HG02840 (cell line): ENCODE measurements around the gene CSN2.
"Not testable (repeated sequence)": the region's sequence is repeated elsewhere in the genome, so short reads cannot be mapped to it uniquely, and the experiment has no call there.

Experiments
- ATAC-seq: cut with Tn5 transposase; IDR thresholded peaks from one replicate; pipeline ENCODE4 v1.9.1; 2021; ENCODE audit warnings: mild to moderate bottlenecking, moderate library complexity, moderate number of reproducible peaks; ENCODE audit not compliant: unreplicated experiment, low FRiP score

Gene CSN2, protein sequence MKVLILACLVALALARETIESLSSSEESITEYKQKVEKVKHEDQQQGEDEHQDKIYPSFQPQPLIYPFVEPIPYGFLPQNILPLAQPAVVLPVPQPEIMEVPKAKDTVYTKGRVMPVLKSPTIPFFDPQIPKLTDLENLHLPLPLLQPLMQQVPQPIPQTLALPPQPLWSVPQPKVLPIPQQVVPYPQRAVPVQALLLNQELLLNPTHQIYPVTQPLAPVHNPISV

DNA sequence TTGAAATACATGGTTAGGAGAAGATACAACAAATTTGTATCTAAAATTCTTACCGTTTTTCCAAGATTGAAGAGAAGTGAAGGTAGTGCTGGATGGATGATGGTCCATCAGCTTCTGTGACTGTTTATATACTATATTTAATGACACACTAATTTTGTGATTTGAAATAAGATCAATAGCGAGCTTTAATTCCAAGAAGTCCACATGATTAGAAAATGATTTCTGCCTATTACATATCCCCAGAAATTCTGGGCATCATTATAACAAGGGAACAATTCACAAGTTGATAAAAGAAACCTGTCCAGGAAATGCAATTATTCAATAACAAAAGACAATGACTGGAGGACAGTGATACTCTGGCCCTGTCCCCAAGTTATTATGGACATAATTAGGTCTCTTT lies at the start of gene CSN2:
Gene CSN2, minus strand, starts transcription at position 101 of the 400 bp plus-strand sequence. CDS start 4,733 bp downstream, outside the sequence.
- ATAC-seq: no peak

DNA sequence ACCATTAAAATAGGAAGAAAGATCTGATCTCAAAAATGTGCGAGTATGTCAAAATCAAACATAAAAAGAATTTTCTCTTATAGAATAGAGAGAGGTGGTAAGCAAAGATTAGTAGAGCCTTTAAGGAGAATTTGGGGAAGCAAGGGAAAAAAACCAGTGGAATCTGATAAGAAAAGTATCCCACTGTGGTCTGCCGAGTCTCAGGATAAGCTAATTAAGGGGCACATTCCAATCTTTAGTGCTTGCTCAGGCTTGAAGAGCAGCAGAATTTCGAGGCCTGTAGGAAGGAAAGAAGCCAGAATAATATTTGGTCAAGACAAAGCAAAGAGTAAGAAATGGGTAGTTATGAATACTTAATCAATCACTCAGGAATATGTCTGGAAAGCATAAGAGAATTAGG lies 43.2 kb upstream of the CSN2 start:
- ATAC-seq: no peak

DNA sequence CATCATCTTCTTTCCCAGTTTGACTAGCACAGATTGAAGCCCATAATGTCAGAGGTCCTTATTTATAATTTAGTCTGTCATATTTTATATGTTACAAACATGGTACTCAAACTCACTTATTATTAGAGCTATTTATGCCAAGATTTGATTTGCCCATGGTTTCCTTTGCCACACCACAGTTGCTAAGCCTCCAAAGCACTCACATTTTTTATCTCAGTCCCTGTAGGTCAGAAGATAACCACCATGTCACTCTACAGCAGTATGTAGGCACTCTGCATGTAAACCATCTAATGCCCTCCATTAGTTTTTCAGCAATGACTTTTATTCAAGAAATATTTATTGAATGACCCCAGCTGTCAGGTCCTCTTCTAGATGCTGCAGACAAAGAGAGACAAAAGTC lies 37.0 kb upstream of the CSN2 start:
- ATAC-seq: no peak

DNA sequence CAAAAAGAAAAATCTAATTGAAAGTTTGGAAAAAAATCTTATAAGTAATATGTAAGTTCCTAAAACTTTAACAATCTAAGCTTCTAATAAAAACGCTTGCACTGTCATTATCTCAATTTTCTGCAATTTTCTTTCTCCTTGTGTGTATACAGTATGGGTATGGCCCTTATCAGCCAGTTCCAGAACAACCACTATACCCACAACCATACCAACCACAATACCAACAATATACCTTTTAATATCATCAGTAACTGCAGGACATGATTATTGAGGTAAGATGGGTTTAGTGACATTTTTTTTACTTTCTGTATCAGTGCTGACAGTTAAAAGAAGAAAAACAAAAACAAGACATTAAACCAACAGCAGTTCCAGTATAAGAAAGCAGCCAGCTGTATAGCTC lies 35.2 kb upstream of the CSN2 start:
- ATAC-seq: no peak

DNA sequence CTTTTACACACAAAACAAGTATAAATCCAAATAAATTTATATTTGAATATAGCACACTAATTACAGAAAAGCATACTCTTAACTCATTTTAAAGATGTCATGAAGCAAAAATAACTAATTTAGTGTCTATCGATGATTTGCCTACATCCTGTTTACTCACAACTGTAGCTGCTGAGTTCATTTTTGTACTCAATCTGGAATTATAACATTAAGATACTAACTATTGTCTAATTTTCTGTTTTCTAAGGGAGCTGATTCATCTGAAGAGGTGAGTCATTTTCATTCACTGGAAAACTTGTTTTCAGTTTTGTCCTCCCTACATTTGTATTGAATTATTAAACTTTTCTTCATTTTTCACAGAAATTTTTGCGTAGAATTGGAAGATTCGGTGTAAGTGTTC lies 33.9 kb upstream of the CSN2 start:
- ATAC-seq: no peak

DNA sequence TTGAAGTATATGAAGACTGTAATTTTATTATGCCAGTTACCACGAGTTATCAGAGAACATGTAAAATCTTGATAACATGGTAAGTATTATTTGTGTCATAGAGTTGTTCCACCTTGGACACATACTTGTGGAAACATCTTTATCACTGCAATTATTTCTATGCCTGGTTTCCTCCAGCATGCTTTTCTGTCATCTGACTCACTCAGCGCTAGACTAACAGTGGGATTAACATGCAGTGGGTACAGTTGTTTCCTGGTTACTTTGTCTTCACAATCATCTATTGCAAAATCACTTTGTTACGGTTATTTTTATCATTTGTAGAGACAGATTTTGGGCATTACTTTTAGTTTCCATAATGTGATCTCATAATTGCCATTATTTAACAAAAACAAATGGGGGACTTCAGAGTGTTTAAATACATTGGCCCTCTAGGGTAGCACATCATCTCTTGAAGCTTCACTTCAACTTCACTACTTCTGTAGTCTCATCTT lies 30.0 kb upstream of the CSN2 start, which contains the start of gene STATH:
Gene STATH, plus strand, starts transcription at position 441 of the 491 bp plus-strand sequence. CDS start 2,472 bp downstream, outside the sequence.
- no peak for ATAC-seq

DNA sequence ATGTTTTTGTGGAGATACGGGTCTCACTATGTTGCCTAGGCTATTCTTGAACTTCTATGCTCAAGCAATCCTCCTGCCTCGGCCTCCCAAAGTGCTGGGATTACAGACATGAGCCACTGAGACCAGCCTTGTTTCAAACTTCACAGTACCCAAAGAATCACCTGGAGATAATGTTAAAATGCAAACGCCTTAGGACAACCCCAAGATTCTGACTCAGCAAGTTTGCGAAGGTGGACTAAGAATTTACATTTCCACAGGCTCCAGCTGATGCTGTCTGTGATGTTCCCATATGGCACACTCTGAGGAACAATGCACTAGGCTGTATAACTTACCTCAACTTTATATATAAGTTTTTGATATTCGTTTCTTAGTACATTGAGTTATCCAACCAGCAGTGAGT lies 29.3 kb upstream of the CSN2 start:
- ATAC-seq: no peak

DNA sequence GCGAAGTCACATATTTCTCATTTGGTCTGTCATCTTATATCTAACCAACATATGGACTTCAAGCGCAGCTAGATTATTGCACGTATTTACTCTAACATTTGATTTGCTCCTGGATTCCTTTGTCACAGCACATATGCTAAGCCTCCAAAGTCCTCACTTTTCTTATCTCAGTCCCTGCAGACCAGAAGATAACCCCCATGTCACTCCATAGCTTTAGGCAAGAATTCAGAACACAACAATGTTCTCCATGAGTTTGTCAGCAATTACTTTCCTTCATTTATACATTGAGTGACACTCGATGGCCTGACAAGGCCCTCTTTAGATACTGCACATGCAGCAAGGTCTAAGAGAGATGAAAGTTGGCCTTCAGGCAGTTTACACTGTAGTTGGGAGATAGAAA lies 25.5 kb upstream of the CSN2 start:
- no peak for ATAC-seq

DNA sequence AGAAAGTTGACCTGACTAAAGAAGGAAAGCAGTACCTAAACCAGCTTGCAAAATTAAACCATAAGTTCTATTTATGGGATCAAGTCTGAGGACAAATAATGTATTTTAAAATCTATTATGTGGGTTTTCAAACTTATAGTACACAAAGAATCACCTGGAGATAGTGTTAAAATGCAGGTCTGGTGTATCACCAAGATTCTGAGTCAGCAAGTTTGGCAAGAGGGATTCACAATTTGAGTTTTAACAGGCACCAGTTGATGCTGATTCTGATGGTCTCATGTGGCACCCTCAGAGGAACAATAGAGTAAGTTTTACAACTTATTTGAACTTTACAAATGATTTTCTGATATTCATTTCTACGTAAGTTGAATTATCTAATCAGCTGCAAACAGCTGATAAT lies 21.1 kb upstream of the CSN2 start:
- ATAC-seq: no peak

DNA sequence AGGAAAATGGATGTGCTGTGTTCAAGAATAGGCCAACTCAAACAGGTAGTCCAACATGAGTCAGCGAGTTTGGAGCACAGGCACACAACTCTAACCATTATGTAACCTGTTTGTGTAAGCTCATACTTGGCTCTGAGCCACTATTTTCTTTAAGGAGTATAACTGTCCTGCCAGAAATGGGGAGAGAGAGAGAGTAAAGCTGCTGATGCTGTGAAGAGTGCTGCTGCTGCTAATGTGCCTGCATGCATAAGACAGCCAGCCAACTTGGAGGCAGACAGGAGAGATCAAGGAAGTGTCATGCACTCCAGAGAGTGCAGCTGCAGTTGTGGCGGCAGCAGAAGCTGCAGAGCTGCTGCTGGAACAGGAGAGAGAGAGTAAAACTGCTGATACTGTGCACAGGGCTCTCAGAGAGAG lies 18.5 kb upstream of the CSN2 start:
- no peak for ATAC-seq

DNA sequence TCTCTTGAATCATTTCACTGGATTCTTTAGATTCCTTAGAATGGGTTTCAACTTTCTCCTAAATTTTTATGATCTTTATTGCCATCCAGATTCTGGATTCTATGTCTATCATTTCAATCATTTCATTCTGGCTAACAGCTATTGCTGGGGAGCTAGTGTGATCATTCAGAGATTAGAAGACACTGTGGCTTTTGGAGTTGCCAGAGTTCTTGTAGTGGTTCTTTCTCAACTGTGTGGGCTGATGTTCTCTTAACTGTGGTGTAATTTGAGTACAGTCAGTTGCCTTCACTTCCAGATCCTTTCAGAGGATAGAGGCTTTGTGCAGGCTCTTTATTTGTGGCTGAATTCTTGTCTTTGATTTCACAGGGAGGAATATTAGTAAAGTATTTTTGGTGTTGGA lies 12.1 kb upstream of the CSN2 start:
- no peak for ATAC-seq

DNA sequence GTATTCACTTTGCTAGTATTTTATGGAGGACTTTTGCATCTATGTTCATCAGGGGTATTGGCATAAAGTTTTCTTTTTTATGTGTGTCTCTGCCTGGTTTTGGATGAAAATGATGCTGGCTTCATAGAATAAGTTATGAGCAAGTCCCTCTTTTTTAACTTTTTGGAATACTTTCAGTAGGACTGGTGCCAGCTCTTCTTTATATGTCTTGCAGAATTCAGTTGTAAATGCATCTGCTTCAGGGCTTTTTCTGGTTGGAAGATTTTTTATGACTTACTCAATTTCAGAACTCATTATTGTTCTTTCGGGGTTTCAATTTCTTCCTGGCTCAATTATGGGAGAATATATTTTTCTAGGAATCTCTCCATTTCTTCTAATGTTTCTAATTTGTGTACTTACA lies 9.1 kb upstream of the CSN2 start:
- ATAC-seq: no peak

DNA sequence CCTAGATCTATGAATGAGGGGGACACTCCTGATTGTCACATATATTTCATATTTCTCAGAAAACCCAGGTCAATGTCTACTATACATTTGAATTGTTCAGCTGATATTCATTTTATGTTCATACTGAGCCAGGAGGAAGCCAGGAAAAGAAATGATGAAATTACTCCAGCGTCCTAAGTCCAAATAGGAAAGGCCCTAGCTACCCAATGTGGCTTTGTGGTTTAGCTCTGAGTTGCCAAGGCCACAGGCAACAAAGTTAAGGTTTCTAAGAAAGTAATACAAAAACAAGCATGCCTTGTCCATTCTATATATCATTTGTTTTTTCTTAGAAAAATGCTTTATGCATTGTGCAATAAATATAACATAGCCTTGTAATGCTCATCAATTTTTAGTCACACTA lies 4.5 kb upstream of the CSN2 start:
- ATAC-seq: no peak

DNA sequence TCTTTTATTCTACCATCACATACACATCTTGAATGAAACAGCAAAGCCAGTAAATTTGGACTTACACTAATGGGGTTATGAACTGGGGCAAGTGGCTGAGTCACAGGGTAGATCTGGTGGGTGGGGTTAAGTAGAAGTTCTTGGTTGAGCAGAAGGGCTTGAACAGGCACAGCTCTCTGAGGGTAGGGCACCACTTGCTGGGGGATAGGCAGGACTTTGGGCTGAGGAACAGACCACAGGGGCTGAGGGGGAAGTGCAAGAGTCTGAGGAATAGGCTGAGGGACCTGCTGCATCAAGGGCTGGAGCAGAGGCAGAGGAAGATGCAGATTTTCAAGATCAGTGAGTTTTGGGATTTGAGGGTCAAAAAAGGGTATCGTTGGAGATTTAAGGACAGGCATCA lies 8.3 kb downstream of the CSN2 start:
- no peak for ATAC-seq

DNA sequence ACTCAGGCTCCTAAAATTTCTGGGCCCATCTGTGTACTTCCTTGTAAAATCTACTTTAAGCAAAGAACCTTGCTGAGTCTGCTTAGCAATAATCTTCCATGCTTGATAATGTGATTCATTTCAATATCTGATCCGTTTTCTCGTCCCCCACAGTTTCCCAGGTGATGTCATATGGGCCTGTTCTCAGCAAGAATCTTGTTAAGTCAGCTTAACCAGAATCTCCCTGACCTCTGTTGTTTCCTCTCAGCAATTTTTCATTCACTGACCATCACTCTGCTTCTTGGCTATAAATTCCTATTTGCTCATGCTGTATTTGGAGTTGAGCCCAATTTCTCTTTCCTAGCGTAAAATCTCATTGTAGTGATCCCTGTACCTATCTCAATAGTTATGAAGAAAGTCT lies 13.9 kb downstream of the CSN2 start:
- ATAC-seq: no peak

DNA sequence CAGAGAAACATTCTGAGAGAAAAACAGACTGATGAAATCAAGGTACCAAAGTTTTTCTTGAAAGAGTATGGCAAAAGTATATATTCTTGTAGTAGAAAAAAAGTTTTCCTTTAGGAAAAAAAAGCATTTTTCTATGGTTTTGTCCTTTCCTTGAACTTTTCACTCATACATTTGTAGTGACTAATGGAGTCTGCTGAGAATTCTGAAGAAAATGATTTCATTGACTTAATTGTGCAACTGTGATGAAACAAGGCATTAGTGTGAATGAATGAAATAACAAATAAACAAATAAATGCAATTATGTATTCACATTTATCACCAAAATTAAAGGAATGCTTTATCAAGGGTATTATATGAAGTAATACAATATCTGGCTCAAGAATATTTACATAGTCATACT lies 29.0 kb downstream of the CSN2 start:
- ATAC-seq: no peak

DNA sequence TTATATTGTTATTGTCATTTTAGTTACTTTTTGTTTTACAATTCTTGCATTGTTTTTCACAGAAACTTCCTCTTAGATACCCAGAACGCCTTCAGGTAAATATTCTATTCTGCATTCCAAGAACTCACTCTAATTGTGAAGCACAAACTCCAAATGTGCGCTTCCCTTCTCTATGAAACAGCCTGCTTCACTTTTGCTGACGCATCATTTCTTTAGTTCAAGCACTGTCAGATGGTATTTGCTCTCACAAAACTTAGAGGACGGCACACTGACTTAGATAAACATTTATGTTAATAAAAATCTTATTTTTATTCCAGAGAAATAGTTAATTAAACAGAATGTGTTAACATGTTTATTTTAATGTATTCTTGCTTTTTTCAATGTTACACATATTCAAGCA lies 31.4 kb downstream of the CSN2 start:
- no peak for ATAC-seq

DNA sequence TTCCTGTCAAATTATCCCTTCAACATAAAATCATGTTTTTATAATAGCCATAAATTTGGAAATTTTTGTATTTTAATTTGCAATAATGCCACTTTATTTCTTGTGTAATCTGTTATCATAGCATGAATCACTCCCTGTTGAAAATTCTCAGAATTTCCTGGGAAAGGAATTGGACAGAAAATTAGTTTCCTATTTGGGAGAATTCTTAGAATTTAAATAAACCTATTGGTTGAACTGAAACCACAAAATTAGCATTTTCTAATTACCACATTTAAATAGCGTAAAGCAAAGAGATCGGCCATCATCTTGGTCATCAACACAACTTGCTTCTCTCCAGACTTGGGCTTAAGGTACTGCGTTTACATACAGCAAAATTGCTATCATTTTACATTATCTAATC lies 34.8 kb downstream of the CSN2 start, which contains the start of gene CSN1S1:
Gene CSN1S1, plus strand, starts transcription at position 301 of the 400 bp plus-strand sequence. CDS start 1,488 bp downstream, outside the sequence.
- ATAC-seq: no peak

DNA sequence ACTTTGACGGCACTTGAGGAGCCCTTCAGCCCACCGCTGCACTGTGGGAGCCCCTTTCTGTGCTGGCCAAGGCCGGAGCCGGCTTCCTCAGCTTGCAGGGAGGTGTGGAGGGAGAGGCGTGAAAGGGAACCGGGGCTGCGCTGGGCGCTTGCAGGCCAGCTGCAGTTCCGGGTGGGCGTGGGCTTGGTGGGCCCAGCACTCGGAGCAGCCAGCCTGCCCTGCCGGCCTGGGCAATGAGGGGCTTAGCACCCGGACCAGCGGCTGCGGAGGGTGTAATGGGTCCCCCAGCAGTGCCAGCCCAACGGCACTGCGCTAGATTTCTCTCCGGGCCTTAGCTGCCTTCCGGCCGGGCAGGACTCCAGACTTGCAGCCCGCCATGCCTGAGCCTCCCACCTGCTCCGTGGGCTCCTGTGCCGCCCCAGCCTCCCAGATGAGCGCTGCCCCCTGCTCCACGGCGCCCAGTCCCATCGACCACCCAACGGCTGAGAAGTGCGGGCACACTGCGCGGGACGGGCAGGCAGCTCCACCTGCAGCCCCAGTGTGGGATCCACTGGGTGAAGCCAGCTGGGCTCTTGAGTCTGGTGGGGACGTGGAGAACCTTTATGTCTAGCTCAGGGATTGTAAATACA lies 41.6 kb downstream of the CSN2 start:
- not testable (repeated sequence) for ATAC-seq

DNA sequence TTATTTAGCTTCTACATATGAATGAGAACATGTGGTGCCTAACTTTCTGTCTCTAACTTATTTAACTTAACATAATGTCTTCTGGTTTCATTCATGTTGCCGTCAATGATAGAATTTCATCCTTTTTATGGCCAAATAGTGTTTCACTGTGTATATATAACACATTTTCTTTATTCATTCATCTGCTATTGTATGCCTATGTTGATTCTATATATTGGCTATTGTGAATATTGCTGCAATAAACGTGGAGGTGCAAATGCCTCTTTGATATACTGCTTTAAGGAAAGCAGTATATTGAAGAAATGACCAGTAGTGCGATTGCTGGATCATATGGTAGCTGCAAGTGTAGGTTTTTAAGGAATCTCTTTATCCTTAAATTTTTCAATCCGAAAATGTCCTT lies 44.7 kb downstream of the CSN2 start:
- no peak for ATAC-seq

DNA sequence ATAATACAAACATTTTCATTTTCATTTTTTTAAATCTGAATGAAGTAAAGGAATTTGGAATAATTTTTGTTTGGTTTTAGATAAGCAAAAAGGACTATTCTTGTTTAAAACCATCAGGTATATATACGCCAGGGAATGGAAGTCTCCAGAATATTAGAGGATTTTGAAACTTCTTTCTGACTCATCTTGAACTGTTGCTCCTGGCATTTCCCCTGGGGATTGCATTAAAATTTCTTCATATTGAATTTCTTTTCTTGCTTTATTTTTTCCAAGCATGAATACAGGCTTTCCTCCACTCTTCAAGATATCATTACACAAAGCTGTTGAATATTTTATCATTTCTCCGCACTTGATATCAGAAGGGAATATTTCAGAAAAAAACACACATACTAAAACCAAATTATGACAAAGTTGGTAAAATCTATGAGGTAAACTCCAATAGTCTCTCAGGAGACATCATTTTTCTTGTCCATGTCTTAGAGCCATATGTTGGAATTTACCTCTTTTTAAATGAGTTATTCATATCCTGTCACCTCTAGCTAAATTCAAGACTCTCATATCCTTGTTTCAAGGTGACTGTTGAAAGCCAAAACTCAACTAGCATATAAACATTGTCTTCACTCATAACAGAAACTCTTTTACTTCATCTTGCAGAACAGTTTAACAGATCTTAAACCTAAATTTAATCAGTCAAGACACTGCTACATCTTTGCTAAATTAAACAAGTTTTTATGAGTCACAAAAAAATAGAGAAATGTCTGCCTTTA lies 55.3 kb downstream of the CSN2 start:
- ATAC-seq: peak; percentile 91
